22Rv1 (cell line): ENCODE measurements around the gene DOK6.

Experiments
- CTCF ChIP-seq: fragments of 450-650 bp; IDR thresholded peaks from 2 replicates; pipeline ENCODE4 v1.5.1; 2017; ENCODE audit warnings: mild to moderate bottlenecking
- ZFX ChIP-seq: fragments of 450-650 bp; IDR thresholded peaks from 2 replicates; pipeline ENCODE4 v1.6.1; 2017; ENCODE audit warnings: antibody characterized with exemption, borderline replicate concordance

GRCh38 chr18:69631281-69631680, 230.6 kb downstream of the DOK6 start:
- no peak for TF ChIP-seq CTCF
- no peak for TF ChIP-seq ZFX
